Mesodermal cell (in vitro differentiated cells): Measurements from ENCODE around the gene R3HDM4.
"Not testable (repeated sequence)": the region's sequence is repeated elsewhere in the genome, so short reads cannot be mapped to it uniquely, and the experiment has no call there.

Experiments used
- H3K27ac ChIP-seq: 2 replicates; pipeline ENCODE4 v1.7.0; 2013; ENCODE audit warnings: mild to moderate bottlenecking, low read depth, low read length, moderate library complexity; ENCODE audit not compliant: severe bottlenecking
- H3K36me3 ChIP-seq: 2 replicates; pipeline ENCODE4 v1.7.1; 2013; ENCODE audit warnings: mild to moderate bottlenecking, low read length, moderate library complexity; ENCODE audit not compliant: control insufficient read depth, insufficient read depth
- H3K4me1 ChIP-seq: one replicate; pipeline ENCODE4 v1.7.1; 2013; ENCODE audit warnings: mild to moderate bottlenecking, low read length; ENCODE audit not compliant: insufficient read depth, control insufficient read depth, poor library complexity, severe bottlenecking
- H3K4me3 ChIP-seq: 2 replicates; pipeline ENCODE4 v1.7.0; 2013; ENCODE audit warnings: low read length, control low read depth, mild to moderate bottlenecking; ENCODE audit not compliant: insufficient read depth, poor library complexity, severe bottlenecking; ENCODE audit errors: extremely low read depth
- H3K9me3 ChIP-seq: 2 replicates; pipeline ENCODE4 v1.7.1; 2013; ENCODE audit warnings: mild to moderate bottlenecking, low read length, moderate library complexity; ENCODE audit not compliant: control insufficient read depth
- WGBS, 2 experiments: methylation state at CpG; one replicate each; pipeline ENCODE4 v1.1.5; 2013; ENCODE audit warnings: missing lambda C conversion rate in 2 of 2; ENCODE audit not compliant: insufficient coverage in 2 of 2; 5-methylcytosine and 5-hydroxymethylcytosine counted together

R3HDM4 gene

DNA sequence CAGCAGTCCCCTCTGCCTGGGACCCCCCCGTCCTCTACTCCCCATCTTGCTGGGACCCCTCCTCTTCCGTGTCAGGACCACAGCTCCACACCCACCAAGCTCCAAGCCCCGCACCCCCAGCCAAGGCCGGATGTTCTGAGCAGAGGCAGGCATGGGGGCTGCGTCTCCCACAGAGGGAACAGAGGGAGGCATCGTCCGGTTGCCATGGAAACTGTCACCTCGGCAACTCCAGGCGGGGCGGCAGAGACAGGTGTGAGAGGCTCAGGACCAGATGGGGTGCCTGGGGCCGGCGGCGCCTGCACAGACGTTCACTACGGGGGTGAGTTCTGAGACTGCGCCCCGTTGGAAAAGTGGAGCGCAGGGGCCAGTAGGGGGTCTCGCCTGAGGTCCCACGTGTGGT is 14.4 kb downstream of the R3HDM4 start:
- H3K9me3 ChIP-seq: no peaks in the 10 kb centered on the region
- no peaks in the 10 kb centered on the region for H3K4me1 ChIP-seq
- 85 to 91% methylated on average over 13 to 20 of the region's 20 CpGs for WGBS, 2 experiments
- H3K36me3 ChIP-seq: peaks cover 54% of the 10 kb centered on the region
- H3K27ac ChIP-seq: no peak overlapping the region
- no peak overlapping the region for H3K4me3 ChIP-seq

GRCh38 chr19:897442-898039 is 15.5 kb downstream of the R3HDM4 start:
- peaks cover 49% of the 10 kb centered on the region for H3K36me3 ChIP-seq

GRCh38 chr19:896999-897398 is 16.0 kb downstream of the R3HDM4 start:
- H3K36me3 ChIP-seq: peaks cover 45% of the 10 kb centered on the region
- no peak overlapping the region for H3K27ac ChIP-seq
- H3K4me3 ChIP-seq: no peak overlapping the region
- no peaks in the 10 kb centered on the region for H3K9me3 ChIP-seq
- H3K4me1 ChIP-seq: peaks cover under 1% of the 10 kb centered on the region
- WGBS, 2 experiments: 86 to 96% methylated on average over 5 to 9 of the region's 11 CpGs

More at GRCh38 chr19:897442-898039, 15.5 kb downstream of the R3HDM4 start:
- no peaks in the 10 kb centered on the region for H3K4me1 ChIP-seq
- H3K9me3 ChIP-seq: no peaks in the 10 kb centered on the region
- H3K27ac ChIP-seq: no peak overlapping the region
- 87% methylated on average over 25 to 26 of the region's 26 CpGs for WGBS, 2 experiments
- H3K4me3 ChIP-seq: no peak overlapping the region

DNA sequence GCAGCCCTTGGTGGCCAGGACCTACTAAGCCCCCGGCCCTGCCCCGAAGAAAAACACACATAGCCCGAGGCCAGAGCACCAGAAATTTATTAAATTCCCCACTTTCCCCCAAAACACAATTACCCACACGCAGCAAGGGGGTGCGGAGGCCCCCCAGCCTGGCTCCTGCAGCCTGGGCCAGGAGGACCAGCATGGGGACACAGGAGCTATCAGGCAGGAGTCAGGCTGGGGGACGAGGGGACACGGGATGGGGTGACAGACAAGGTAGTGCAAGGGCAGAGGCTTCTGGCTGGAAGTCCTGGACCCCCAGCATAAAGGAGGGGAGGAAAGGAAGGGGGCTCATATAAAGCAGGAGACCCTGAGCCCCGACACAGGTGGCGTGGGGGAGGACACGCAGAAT is 16.6 kb downstream of the R3HDM4 start:
- Histone ChIP-seq H3K9me3 (no peaks in the 10 kb centered on the region), H3K4me3 (no peak overlapping the region), H3K36me3 (peaks cover 40% of the 10 kb centered on the region), H3K4me1 (peaks cover 4% of the 10 kb centered on the region), H3K27ac (no peak overlapping the region)
- 90 to 97% methylated on average over 5 to 8 of the region's 10 CpGs for WGBS, 2 experiments

DNA sequence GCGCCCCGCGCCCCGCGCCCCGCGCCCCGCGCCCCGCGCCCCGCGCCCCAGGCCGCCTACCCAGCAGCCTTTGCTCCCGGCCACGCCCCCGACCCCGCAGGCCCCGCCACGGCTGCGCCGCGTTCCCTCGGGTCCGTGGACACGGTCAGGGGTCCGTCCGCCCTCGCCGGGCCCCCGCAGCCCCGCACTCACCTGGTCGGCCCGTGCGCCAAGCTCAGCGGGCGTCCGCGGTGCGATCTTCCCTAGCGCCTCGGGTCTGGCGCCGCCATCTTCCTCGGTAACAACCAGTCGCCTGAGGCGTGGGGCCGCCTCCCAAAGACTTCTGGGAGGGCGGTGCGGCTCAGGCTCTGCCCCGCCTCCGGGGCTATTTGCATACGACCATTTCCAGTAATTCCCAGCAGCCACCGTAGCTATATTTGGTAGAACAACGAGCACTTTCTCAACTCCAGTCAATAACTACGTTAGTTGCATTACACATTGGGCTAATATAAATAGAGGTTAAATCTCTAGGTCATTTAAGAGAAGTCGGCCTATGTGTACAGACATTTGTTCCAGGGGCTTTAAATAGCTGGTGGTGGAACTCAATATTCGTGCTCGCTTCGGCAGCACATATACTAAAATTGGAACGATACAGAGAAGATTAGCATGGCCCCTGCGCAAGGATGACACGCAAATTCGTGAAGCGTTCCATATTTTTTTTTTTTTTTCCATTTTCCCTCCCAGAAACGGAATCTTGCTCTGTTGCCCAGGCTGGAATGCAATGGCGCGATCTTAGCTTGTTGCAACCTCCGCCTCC is 19.9 kb downstream of the R3HDM4 start, which contains the start of the genes MED16 and RNU6-9:
Gene MED16, minus strand, starts transcription at position 294 of the 796 bp plus-strand sequence. CDS start 2,056 bp downstream, outside the sequence.
Gene RNU6-9, plus strand, starts transcription at position 591 of the 796 bp plus-strand sequence.
- Histone ChIP-seq H3K27ac (peak within 1 kb of the TSS; percentile 99), H3K9me3 (no peaks in the 10 kb centered on the region), H3K36me3 (peaks cover 41% of the 10 kb centered on the region), H3K4me1 (peaks cover 4% of the 10 kb centered on the region), H3K4me3 (peak within 1 kb of the TSS; percentile 77)
- WGBS, 2 experiments: 2% methylated on average over 43 to 48 of the region's 69 CpGs

- H3K4me3 ChIP-seq: peak overlapping the region; percentile 77
- WGBS, 2 experiments: 10 to 18% methylated on average over 8 to 16 of the region's 27 CpGs
- H3K4me1 ChIP-seq: peaks cover 4% of the 10 kb centered on the region
- no peaks in the 10 kb centered on the region for H3K9me3 ChIP-seq
- H3K27ac ChIP-seq: no peak overlapping the region
- H3K36me3 ChIP-seq: peaks cover 39% of the 10 kb centered on the region
Observed at GRCh38 chr19:892243-892893, 20.7 kb downstream of the R3HDM4 start.

DNA sequence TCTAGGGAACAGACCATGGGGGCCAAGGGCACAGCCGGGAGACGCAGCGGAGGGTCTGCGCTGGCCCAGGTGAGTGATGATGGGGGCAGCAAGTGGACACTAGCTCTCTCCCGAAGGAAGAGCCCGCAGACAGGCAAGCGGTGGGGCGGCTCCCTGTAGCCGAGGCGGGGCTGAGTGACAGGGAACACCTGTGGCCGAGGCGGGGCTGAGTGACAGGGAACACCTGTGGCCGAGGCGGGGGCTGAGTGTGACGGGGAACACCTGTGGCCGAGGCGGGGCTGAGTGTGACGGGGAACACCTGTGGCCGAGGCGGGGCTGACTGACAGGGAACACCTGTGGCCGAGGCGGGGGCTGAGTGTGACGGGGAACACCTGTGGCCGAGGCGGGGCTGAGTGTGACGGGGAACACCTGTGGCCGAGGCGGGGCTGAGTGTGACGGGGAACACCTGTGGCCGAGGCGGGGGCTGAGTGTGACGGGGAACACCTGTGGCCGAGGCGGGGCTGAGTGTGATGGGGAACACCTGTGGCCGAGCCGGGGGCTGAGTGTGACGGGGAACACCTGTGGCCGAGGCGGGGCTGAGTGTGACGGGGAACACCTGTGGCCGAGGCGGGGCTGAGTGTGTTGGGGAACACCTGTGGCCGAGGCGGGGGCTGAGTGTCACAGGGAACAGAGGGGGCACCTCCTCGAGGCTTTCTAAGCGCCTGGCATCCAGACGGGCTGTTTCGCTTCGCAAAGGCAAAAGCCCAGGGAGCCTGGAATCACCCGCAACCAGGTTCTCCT is 21.4 kb downstream of the R3HDM4 start:
- peak overlapping the region; percentile 77 for H3K4me3 ChIP-seq
- H3K9me3 ChIP-seq, H3K27ac ChIP-seq, H3K4me1 ChIP-seq: not testable (repeated sequence)
- 90 to 94% methylated on average over 22 to 40 of the region's 50 CpGs for WGBS, 2 experiments
- peaks cover 39% of the 10 kb centered on the region for H3K36me3 ChIP-seq

- Histone ChIP-seq H3K36me3 (peaks cover 44% of the 10 kb centered on the region), H3K27ac (no peak overlapping the region), H3K4me3 (no peak overlapping the region), H3K9me3 (no peaks in the 10 kb centered on the region), H3K4me1 (peaks cover 4% of the 10 kb centered on the region)
- WGBS, 2 experiments: 94 to 98% methylated on average over 16 to 18 of the region's 18 CpGs
Observed at GRCh38 chr19:890831-891230, 22.2 kb downstream of the R3HDM4 start.

- H3K4me1 ChIP-seq: peaks cover 4% of the 10 kb centered on the region
- H3K36me3 ChIP-seq: peaks cover 55% of the 10 kb centered on the region
- H3K9me3 ChIP-seq: no peaks in the 10 kb centered on the region
- WGBS, 2 experiments: 96 to 97% methylated on average over 24 to 26 of the region's 26 CpGs
- no peak overlapping the region for H3K27ac ChIP-seq
- no peak overlapping the region for H3K4me3 ChIP-seq
Observed at GRCh38 chr19:889662-890295, 23.2 kb downstream of the R3HDM4 start.
